ENCODE data around the gene ZFYVE1.

DNA sequence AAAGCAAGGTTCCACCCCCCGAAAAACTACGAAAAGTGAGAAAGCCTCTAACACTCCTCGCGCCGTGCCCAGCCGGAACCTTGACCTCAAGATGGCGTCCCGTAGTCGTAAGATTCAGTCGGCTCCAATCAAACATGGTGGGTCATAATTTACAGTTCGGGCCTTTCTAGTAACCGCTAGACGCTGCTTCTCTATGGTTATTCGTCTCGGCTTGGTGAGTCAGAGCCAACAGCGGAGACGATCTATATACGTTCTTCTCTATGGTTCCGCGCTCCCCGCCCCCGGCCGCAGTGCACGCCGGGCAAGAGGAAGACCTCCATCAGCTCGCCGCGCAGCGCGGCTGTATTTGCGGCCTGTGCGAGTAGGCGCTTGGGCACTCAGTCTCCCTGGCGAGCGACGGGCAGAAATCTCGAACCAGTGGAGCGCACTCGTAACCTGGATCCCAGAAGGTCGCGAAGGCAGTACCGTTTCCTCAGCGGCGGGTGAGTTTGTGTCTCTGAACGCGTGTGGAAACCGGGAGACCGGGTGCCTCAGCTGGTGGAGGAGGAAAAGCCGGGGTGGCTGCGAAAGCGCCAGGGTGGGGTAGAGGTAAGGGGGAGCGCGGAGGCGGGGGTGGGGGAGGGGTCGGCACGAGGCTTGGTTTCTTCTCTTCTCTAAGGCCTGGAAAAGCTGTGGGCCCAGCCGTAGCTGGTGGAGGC lies 31.5 kb upstream of the ZFYVE1 start, which contains the start of gene RBM25:
- TF ChIP-seq, protein P1, sequence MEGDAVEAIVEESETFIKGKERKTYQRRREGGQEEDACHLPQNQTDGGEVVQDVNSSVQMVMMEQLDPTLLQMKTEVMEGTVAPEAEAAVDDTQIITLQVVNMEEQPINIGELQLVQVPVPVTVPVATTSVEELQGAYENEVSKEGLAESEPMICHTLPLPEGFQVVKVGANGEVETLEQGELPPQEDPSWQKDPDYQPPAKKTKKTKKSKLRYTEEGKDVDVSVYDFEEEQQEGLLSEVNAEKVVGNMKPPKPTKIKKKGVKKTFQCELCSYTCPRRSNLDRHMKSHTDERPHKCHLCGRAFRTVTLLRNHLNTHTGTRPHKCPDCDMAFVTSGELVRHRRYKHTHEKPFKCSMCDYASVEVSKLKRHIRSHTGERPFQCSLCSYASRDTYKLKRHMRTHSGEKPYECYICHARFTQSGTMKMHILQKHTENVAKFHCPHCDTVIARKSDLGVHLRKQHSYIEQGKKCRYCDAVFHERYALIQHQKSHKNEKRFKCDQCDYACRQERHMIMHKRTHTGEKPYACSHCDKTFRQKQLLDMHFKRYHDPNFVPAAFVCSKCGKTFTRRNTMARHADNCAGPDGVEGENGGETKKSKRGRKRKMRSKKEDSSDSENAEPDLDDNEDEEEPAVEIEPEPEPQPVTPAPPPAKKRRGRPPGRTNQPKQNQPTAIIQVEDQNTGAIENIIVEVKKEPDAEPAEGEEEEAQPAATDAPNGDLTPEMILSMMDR (IDR thresholded peaks at IDR 0.05), result peak in 2 of 4 experiments; percentile 24 to 26
- peak; percentile 94 for TF ChIP-seq POLR2A (IDR thresholded peaks at IDR 0.05)

Measured in prostate gland (tissue), 2 donors.